ENCODE results near the gene AFAP1. TPM values are rescaled to one million over a fixed set of nuclear protein-coding genes. Genes with fewer than 3 reads are reported as not detected.

Gene AFAP1
- total and polyA plus RNA-seq, 2 donors (not counting 3 experiments of a cell fraction or from before 2014, with no cell fraction given) = 32.3 to 103 TPM

DNA sequence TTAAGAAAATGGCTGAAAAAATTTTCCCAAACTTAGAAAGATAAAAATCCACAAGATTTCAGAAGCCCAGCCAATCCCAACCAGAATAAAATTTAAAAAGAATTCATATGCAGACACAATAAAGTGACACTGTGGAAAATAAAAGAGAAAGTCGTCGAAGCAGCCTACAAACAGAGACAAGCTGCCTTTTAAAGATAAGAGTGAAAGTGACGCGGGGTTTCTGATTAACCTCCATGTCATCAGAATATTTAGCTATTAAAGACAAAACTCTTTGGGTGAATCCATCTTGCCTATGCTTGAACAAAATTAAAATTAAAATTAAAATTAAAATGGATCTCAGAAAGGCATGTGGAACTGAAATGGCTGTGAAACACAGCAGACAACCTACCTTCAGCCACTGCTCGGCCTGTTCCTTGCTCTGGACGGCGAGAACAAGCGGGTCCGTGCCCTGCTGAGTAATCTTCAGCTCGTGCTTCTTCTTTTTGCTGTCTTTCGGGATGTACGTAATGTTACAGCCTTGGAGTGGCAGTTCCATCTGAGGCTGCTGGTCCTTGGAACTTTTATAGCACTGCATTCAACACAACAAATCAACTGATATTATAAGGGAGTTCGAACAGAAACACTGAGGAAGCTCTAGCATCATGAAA lies 101.4 kb downstream of the AFAP1 start:
- CTCF ChIA-PET = interaction anchor here (1.0 to 1.9 kb wide), 3 partner anchors 10 to 34 kb away, joined by 4 to 7 read pairs (median 6); no protein-coding TSS in a partner anchor
- H4K20me1 ChIP-seq (replicated peaks; ENCODE audit: control insufficient read depth, extremely low read depth, insufficient read depth, low read length) = no peaks in the 10 kb centered on the region

More for the DNA sequence above, 101.4 kb downstream of the AFAP1 start:
- H2AFZ ChIP-seq (ENCODE audit: low read depth, low read length) = no peak overlapping the region
- no peak for TF ChIP-seq MYC (IDR thresholded peaks at IDR 0.05; ENCODE audit: low read depth, low read length)
- TF ChIP-seq POLR2A (IDR thresholded peaks at IDR 0.05; ENCODE audit: low read depth, low read length) = no peak
- no peak for TF ChIP-seq POLR2AphosphoS5 (IDR thresholded peaks at IDR 0.05; ENCODE audit: insufficient read depth, low read depth, low read length)
- TF ChIP-seq JUN (IDR thresholded peaks at IDR 0.05; ENCODE audit: borderline replicate concordance, insufficient read depth, insufficient read length, low read depth) = no peak
- no peak for TF ChIP-seq MAX (IDR thresholded peaks at IDR 0.05; ENCODE audit: insufficient read depth, insufficient read length)
- TF ChIP-seq FOS (IDR thresholded peaks at IDR 0.05; ENCODE audit: borderline replicate concordance, insufficient read depth, low read length) = no peak
- TF ChIP-seq EZH2 (IDR thresholded peaks at IDR 0.05; ENCODE audit: borderline replicate concordance, low read depth, low read length, severe bottlenecking) = no peak
- TF ChIP-seq, protein P1, sequence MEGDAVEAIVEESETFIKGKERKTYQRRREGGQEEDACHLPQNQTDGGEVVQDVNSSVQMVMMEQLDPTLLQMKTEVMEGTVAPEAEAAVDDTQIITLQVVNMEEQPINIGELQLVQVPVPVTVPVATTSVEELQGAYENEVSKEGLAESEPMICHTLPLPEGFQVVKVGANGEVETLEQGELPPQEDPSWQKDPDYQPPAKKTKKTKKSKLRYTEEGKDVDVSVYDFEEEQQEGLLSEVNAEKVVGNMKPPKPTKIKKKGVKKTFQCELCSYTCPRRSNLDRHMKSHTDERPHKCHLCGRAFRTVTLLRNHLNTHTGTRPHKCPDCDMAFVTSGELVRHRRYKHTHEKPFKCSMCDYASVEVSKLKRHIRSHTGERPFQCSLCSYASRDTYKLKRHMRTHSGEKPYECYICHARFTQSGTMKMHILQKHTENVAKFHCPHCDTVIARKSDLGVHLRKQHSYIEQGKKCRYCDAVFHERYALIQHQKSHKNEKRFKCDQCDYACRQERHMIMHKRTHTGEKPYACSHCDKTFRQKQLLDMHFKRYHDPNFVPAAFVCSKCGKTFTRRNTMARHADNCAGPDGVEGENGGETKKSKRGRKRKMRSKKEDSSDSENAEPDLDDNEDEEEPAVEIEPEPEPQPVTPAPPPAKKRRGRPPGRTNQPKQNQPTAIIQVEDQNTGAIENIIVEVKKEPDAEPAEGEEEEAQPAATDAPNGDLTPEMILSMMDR (IDR thresholded peaks at IDR 0.05; ENCODE audit: extremely low read depth in 1 of 2, insufficient read depth in 1 of 2, low read depth in 1 of 2, low read length in 2 of 2) = no peak
- TF ChIP-seq GATA2 (IDR thresholded peaks at IDR 0.05; ENCODE audit: insufficient read depth, insufficient read length, low read depth, low read length) = no peak
- no peak overlapping the region for H3K27ac ChIP-seq (ENCODE audit: insufficient read depth, low read depth, low read length)
- H3K4me2 ChIP-seq (ENCODE audit: insufficient read depth, low read length) = no peak overlapping the region
- peaks cover 33% of the 10 kb centered on the region for H3K4me1 ChIP-seq (ENCODE audit: control insufficient read depth, extremely low read depth, insufficient read depth, low read length)
- intact Hi-C loops (cut with micrococcal nuclease) (no loop called here), dilution Hi-C loops (cut with MboI; ENCODE audit: extremely low pct_ligation_motif_present, low sequenced_read_pairs) (no loop called here)
- H3K27me3 ChIP-seq (ENCODE audit: control insufficient read depth in 2 of 2, insufficient read depth in 2 of 2, low read length in 2 of 2) = no peaks in the 10 kb centered on the region
- POLR2A ChIA-PET = no interaction called here
- no peak overlapping the region for H3K4me3 ChIP-seq (replicated peaks in 1 of 3; ENCODE audit: insufficient read depth in 1 of 3, low read depth in 1 of 3, low read length in 3 of 3)
- no peak overlapping the region for H3K9ac ChIP-seq (replicated peaks; ENCODE audit: extremely low read depth, insufficient read depth, low read length)
- H3K36me3 ChIP-seq (ENCODE audit: control insufficient read depth in 2 of 2, extremely low read depth in 1 of 2, insufficient read depth in 2 of 2, low read length in 2 of 2) = peaks cover 18 to 23% of the 10 kb centered on the region in 2 experiments
- H3K79me2 ChIP-seq (ENCODE audit: control insufficient read depth, insufficient read depth, low read length) = peaks cover 71% of the 10 kb centered on the region
- no peaks in the 10 kb centered on the region for H3K9me1 ChIP-seq (replicated peaks; ENCODE audit: control insufficient read depth, extremely low read depth, insufficient read depth, low read length)
- no TSS peak for BruUV-seq (replicated peaks)
- FAIRE-seq = no peak
- no peak for DNase-seq (ENCODE audit: low read depth, low spot score)
- no peaks in the 10 kb centered on the region for H3K9me3 ChIP-seq (replicated peaks; ENCODE audit: control insufficient read depth, insufficient read depth, low read length)
